ENCODE results near the gene SLC37A3. TPM values are rescaled to one million over a fixed set of nuclear protein-coding genes. Genes with fewer than 3 reads are reported as not detected.

The SLC37A3 gene
- total RNA-seq, 6 donors from 2014 or later = 28.5 to 71.7 (median 39.0) TPM

GRCh38 chr7:140285938-140286337, 112.4 kb downstream of the SLC37A3 start:
- peaks cover 0 to 3% (median 0%) of the 10 kb centered on the region in 4 donors for H3K4me1 ChIP-seq
- H3K9me3 ChIP-seq = no peaks in the 10 kb centered on the region
- H3K36me3 ChIP-seq = no peaks in the 10 kb centered on the region
- 63 to 79% methylated on average over 5 to 6 of the region's 6 CpGs for WGBS, 2 donors
- H3K4me3 ChIP-seq = no peak overlapping the region
- H3K27ac ChIP-seq = no peak overlapping the region
- DNase-seq (no peak), ATAC-seq (ENCODE audit: low FRiP score in 2 of 2) (no peak)
- TF ChIP-seq, protein P1, sequence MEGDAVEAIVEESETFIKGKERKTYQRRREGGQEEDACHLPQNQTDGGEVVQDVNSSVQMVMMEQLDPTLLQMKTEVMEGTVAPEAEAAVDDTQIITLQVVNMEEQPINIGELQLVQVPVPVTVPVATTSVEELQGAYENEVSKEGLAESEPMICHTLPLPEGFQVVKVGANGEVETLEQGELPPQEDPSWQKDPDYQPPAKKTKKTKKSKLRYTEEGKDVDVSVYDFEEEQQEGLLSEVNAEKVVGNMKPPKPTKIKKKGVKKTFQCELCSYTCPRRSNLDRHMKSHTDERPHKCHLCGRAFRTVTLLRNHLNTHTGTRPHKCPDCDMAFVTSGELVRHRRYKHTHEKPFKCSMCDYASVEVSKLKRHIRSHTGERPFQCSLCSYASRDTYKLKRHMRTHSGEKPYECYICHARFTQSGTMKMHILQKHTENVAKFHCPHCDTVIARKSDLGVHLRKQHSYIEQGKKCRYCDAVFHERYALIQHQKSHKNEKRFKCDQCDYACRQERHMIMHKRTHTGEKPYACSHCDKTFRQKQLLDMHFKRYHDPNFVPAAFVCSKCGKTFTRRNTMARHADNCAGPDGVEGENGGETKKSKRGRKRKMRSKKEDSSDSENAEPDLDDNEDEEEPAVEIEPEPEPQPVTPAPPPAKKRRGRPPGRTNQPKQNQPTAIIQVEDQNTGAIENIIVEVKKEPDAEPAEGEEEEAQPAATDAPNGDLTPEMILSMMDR (IDR thresholded peaks at IDR 0.05) = no peak
- TF ChIP-seq POLR2A (IDR thresholded peaks at IDR 0.05) (no peak), EP300 (IDR thresholded peaks at IDR 0.05) (no peak), POLR2AphosphoS5 (IDR thresholded peaks at IDR 0.05) (no peak)
- no peaks in the 10 kb centered on the region for H3K27me3 ChIP-seq

GRCh38 chr7:140284062-140284461, 114.3 kb downstream of the SLC37A3 start:
- WGBS, 2 donors = 100% methylated on average over 1 of the region's 1 CpG
- H3K4me1 ChIP-seq = peaks cover 0 to 3% (median 0%) of the 10 kb centered on the region in 4 donors
- no peak for ATAC-seq (ENCODE audit: low FRiP score in 2 of 2)

More at GRCh38 chr7:140284062-140284461, 114.3 kb downstream of the SLC37A3 start:
- no peaks in the 10 kb centered on the region for H3K27me3 ChIP-seq
- DNase-seq = no peak
- H3K4me3 ChIP-seq = no peak overlapping the region
- no peaks in the 10 kb centered on the region for H3K9me3 ChIP-seq
- TF ChIP-seq, protein P1 (IDR thresholded peaks at IDR 0.05) = no peak
- no peak for TF ChIP-seq POLR2A (IDR thresholded peaks at IDR 0.05)
- no peak for TF ChIP-seq EP300 (IDR thresholded peaks at IDR 0.05)
- no peak for TF ChIP-seq POLR2AphosphoS5 (IDR thresholded peaks at IDR 0.05)
- no peaks in the 10 kb centered on the region for H3K36me3 ChIP-seq
- H3K27ac ChIP-seq = no peak overlapping the region

Small RNA genes within 50 kb of the gene (small RNA-seq; reads per million reads assigned to genes)
- 0 reads per million in 4 donors for gene RNA5SP247
- 97.7 to 124 (median 109) reads per million in 4 donors for gene RNA5SP248

Other genes starting within 250 kb of the SLC37A3 start
- 10 to 100 TPM; 12.9 to 41.8 (median 18.2) TPM for gene KDM7A, start 221.5 kb downstream of the SLC37A3 start, total RNA-seq
- gene RAB19, start 5.5 kb upstream of the SLC37A3 start, total RNA-seq = 1 to 10 TPM; 1.2 to 7.3 (median 2.8) TPM
- 100 to 1,000 TPM in 3 of 6 donors, 10 to 100 TPM in 3; 64.9 to 123 (median 97.9) TPM for gene MKRN1, start 81.0 kb upstream of the SLC37A3 start, total RNA-seq
- 10 to 100 TPM in 4 of 6 donors, 1 to 10 TPM in 2; 4.1 to 27.8 (median 12.1) TPM for gene DENND2A, start 242.3 kb upstream of the SLC37A3 start, total RNA-seq

Data from upper lobe of left lung (tissue), 6 donors.